Endothelial cell of umbilical vein (primary cell): ENCODE data around the gene HDAC1.

Experiments used
- EZH2 ChIP-seq: IDR thresholded peaks from 2 replicates; pipeline ENCODE4 v1.6.1; 2012; ENCODE audit warnings: borderline replicate concordance, low read depth, mild to moderate bottlenecking, moderate library complexity, low read length, inconsistent platforms; ENCODE audit not compliant: severe bottlenecking
- FOS ChIP-seq: IDR thresholded peaks from 2 replicates; pipeline ENCODE4 v1.6.1; 2011; ENCODE audit warnings: mild to moderate bottlenecking, low read length, moderate library complexity, borderline replicate concordance; ENCODE audit not compliant: insufficient read depth
- GATA2 ChIP-seq: IDR thresholded peaks from 2 replicates; pipeline ENCODE4 v1.7.0; 2011; ENCODE audit warnings: low read depth, mild to moderate bottlenecking, moderate library complexity, mixed read lengths, low read length; ENCODE audit not compliant: insufficient read length, insufficient read depth
- JUN ChIP-seq: IDR thresholded peaks from 2 replicates; pipeline ENCODE4 v1.6.1; 2011; ENCODE audit warnings: borderline replicate concordance, low read depth; ENCODE audit not compliant: insufficient read length, insufficient read depth
- MYC ChIP-seq: IDR thresholded peaks from one replicate; pipeline ENCODE4 v1.6.1; 2011; ENCODE audit warnings: mild to moderate bottlenecking, low read depth, low read length
- POLR2A ChIP-seq: IDR thresholded peaks from 2 replicates; pipeline ENCODE4 v1.6.1; 2012; ENCODE audit warnings: low read depth, mild to moderate bottlenecking, control low read depth, low read length
- POLR2AphosphoS5 ChIP-seq: IDR thresholded peaks from 2 replicates; pipeline ENCODE4 v1.6.1; 2012; ENCODE audit warnings: low read depth, mild to moderate bottlenecking, control low read depth, low read length, moderate library complexity; ENCODE audit not compliant: insufficient read depth
- TF ChIP-seq, protein P1 (sequence below), 2 donors: IDR thresholded peaks; 1 replicate in 1 of 2; 2 replicates in 1 of 2; pipeline ENCODE4 v1.5.1; 2011; ENCODE audit warnings: low read length in 2 of 2, mild to moderate bottlenecking in 2 of 2, moderate library complexity in 2 of 2, control low read depth in 1 of 2, inconsistent platforms in 1 of 2, low read depth in 1 of 2; ENCODE audit not compliant: insufficient read depth in 1 of 2; ENCODE audit errors: extremely low read depth in 1 of 2
- TF ChIP-seq, protein P2 (sequence below): IDR thresholded peaks from 2 replicates; pipeline ENCODE4 v1.6.1; 2011; ENCODE audit not compliant: insufficient read depth, insufficient read length

DNA sequence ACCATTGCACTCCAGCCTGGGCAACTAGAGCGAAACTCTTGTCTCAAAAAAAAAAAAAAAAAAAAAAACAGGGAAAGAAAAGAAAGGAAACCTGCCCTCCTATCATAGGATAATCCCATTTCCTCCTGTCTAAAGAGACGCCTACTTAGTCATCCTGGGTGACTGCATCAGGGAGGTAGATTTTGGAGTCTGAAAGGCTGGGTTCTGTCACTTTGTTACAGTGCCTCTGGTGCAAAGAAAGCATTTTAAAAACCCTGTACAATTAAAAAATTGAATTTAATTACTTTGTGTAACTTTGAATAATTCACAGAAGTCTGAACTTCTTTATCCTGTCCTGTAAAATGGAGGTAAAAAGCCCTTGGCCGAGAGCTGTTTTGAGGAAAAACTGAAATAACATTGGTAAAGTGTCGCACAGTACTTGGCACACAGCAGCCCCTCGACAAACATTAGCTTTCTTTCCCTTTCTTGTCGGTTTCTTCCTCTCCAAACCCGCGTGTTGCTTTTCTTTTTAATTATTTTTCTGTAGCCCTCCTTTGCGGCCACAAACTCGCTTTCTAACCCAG lies 657 bp upstream of the HDAC1 start:
- no peak for TF ChIP-seq EZH2
- TF ChIP-seq, protein P1, sequence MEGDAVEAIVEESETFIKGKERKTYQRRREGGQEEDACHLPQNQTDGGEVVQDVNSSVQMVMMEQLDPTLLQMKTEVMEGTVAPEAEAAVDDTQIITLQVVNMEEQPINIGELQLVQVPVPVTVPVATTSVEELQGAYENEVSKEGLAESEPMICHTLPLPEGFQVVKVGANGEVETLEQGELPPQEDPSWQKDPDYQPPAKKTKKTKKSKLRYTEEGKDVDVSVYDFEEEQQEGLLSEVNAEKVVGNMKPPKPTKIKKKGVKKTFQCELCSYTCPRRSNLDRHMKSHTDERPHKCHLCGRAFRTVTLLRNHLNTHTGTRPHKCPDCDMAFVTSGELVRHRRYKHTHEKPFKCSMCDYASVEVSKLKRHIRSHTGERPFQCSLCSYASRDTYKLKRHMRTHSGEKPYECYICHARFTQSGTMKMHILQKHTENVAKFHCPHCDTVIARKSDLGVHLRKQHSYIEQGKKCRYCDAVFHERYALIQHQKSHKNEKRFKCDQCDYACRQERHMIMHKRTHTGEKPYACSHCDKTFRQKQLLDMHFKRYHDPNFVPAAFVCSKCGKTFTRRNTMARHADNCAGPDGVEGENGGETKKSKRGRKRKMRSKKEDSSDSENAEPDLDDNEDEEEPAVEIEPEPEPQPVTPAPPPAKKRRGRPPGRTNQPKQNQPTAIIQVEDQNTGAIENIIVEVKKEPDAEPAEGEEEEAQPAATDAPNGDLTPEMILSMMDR (IDR thresholded peaks at IDR 0.05; ENCODE audit: extremely low read depth in 1 of 2, insufficient read depth in 1 of 2, low read depth in 1 of 2, low read length in 2 of 2) = no peak
- no peak for TF ChIP-seq JUN
- TF ChIP-seq POLR2AphosphoS5 = no peak
- no peak for TF ChIP-seq POLR2A
- peak; percentile 27 for TF ChIP-seq FOS
- TF ChIP-seq, protein P2, sequence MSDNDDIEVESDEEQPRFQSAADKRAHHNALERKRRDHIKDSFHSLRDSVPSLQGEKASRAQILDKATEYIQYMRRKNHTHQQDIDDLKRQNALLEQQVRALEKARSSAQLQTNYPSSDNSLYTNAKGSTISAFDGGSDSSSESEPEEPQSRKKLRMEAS = no peak
- no peak for TF ChIP-seq MYC
- TF ChIP-seq GATA2 = no peak
